ENCODE results near the gene NSUN3.

DNA sequence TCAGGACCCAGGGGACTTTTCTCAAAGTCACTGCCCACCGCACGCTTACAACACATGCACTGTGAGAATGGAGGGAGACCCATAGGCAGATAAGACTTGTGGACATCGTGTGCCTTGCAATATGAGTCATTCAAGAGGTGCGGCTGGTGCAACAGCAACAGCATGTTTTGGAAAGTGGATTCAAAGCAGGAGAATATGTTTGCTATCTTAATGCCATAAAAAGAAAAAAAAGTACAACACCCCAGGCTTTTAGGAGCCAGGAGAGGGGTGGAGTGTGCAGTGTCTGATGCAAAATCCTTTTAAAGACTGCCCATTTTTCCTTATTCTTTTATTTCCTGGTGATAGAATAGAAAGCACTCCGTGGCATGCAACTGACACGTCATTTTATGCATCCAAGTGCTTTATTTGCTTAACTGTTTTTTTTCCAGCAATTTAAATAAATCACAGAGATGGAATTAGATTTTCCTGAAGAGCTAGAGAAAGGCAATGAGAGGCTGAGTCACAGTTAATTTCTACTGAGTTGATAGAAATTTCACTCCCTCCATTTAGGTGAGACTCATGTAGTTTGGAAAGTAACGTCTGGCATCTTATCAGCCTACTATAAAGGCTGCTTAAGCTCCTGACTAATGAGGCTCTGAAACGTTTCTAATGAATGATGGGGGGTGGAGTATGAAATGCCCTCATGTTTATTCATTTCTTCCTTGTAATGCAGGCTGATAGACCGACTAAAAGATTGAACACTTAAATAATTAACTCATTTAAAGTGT is 96.4 kb downstream of the NSUN3 start:
- TF ChIP-seq, protein P1, sequence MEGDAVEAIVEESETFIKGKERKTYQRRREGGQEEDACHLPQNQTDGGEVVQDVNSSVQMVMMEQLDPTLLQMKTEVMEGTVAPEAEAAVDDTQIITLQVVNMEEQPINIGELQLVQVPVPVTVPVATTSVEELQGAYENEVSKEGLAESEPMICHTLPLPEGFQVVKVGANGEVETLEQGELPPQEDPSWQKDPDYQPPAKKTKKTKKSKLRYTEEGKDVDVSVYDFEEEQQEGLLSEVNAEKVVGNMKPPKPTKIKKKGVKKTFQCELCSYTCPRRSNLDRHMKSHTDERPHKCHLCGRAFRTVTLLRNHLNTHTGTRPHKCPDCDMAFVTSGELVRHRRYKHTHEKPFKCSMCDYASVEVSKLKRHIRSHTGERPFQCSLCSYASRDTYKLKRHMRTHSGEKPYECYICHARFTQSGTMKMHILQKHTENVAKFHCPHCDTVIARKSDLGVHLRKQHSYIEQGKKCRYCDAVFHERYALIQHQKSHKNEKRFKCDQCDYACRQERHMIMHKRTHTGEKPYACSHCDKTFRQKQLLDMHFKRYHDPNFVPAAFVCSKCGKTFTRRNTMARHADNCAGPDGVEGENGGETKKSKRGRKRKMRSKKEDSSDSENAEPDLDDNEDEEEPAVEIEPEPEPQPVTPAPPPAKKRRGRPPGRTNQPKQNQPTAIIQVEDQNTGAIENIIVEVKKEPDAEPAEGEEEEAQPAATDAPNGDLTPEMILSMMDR (IDR thresholded peaks at IDR 0.05; ENCODE audit: insufficient read depth, low read length, poor library complexity, severe bottlenecking): no peak
- no peak for TF ChIP-seq EZH2phosphoT487 (conservative IDR thresholded peaks at IDR 0.05; ENCODE audit: low read length)
